GM23338 (cell line): ENCODE results near the gene NEIL1. TPM values are rescaled to one million over a fixed set of nuclear protein-coding genes. Genes with fewer than 3 reads are reported as not detected.

ENCODE experiments used
- ATAC-seq: fragments of 200-7000 bp; cut with Tn5 transposase; 3 replicates; pipeline ENCODE4 v1.9.1; 2020
- DNase-seq: peaks from one replicate; pipeline ENCODE4 v3.0.0-alpha.2; 2015; ENCODE audit warnings: low spot score
- H2AFZ ChIP-seq: fragments of 200-600 bp; sonication (generic); 2 replicates; pipeline ENCODE4 v1.8.0; 2016; ENCODE audit warnings: antibody characterized with exemption, mild to moderate bottlenecking, moderate library complexity
- H3F3A ChIP-seq: fragments of 200-600 bp; sonication (generic); replicated peaks from 2 replicates; pipeline ENCODE4 v1.8.0; 2017; ENCODE audit warnings: antibody characterized with exemption, mixed run types, low read depth
- H3K27ac ChIP-seq: fragments of 200-600 bp; sonication (generic); 2 replicates; pipeline ENCODE4 v1.6.1; 2016; ENCODE audit warnings: low read depth
- H3K27me3 ChIP-seq: fragments of 200-600 bp; sonication (generic); 2 replicates; pipeline ENCODE4 v1.8.0; 2016; ENCODE audit warnings: mild to moderate bottlenecking, mixed run types, moderate library complexity; ENCODE audit not compliant: insufficient read depth
- H3K36me3 ChIP-seq: fragments of 200-600 bp; sonication (generic); 2 replicates; pipeline ENCODE4 v1.8.0; 2016; ENCODE audit warnings: mild to moderate bottlenecking; ENCODE audit not compliant: insufficient read depth
- H3K4me1 ChIP-seq: fragments of 200-600 bp; sonication (generic); 2 replicates; pipeline ENCODE4 v1.8.0; 2016; ENCODE audit warnings: mild to moderate bottlenecking, moderate library complexity; ENCODE audit not compliant: insufficient read depth
- H3K4me2 ChIP-seq: fragments of 200-600 bp; sonication (generic); 2 replicates; pipeline ENCODE4 v1.7.1; 2017; ENCODE audit warnings: mixed run types
- H3K4me3 ChIP-seq: fragments of 200-600 bp; sonication (generic); 2 replicates; pipeline ENCODE4 v1.6.1; 2016; ENCODE audit warnings: mixed run types
- H3K79me2 ChIP-seq: fragments of 200-600 bp; sonication (generic); replicated peaks from 2 replicates; pipeline ENCODE4 v1.8.0; 2017; ENCODE audit warnings: mild to moderate bottlenecking; ENCODE audit not compliant: insufficient read depth
- H3K9me2 ChIP-seq: fragments of 200-600 bp; sonication (generic); 2 replicates; pipeline ENCODE4 v1.8.0; 2017; ENCODE audit not compliant: insufficient read depth
- H4K20me1 ChIP-seq: fragments of 200-600 bp; sonication (generic); replicated peaks from 2 replicates; pipeline ENCODE4 v1.8.0; 2017; ENCODE audit warnings: mild to moderate bottlenecking; ENCODE audit not compliant: insufficient read depth
- H3K27ac Mint-ChIP-seq: 2 replicates; pipeline ENCODE4 v1.8.0; 2020; ENCODE audit warnings: inconsistent platforms, mild to moderate bottlenecking, moderate library complexity, mixed read lengths
- H3K27me3 Mint-ChIP-seq: 3 replicates; pipeline ENCODE4 v1.8.0; 2022; ENCODE audit warnings: low read depth, mild to moderate bottlenecking, moderate library complexity, mixed read lengths, inconsistent platforms; ENCODE audit not compliant: insufficient read depth, poor library complexity
- H3K36me3 Mint-ChIP-seq: 3 replicates; pipeline ENCODE4 v1.8.0; 2021; ENCODE audit warnings: low read depth, mild to moderate bottlenecking, inconsistent platforms, moderate library complexity, mixed read lengths
- H3K4me1 Mint-ChIP-seq: 3 replicates; pipeline ENCODE4 v1.8.0; 2020; ENCODE audit warnings: mild to moderate bottlenecking, inconsistent platforms, mixed read lengths
- H3K4me3 Mint-ChIP-seq: 3 replicates; pipeline ENCODE4 v1.8.0; 2021; ENCODE audit warnings: moderate library complexity, mild to moderate bottlenecking, inconsistent platforms, mixed read lengths
- H3K9me3 Mint-ChIP-seq: 3 replicates; pipeline ENCODE4 v1.8.0; 2020; ENCODE audit warnings: moderate library complexity, mild to moderate bottlenecking, inconsistent platforms, mixed read lengths
- CREB1 ChIP-seq: fragments of 250-450 bp; sonication (Bioruptor Pico); IDR thresholded peaks from 2 replicates; pipeline ENCODE4 v1.5.0; 2020; ENCODE audit warnings: low read depth, mild to moderate bottlenecking, moderate library complexity
- CTCF ChIP-seq, 2 experiments: fragments of 200-600 bp in 1 of 2; sonication (generic) in 1 of 2; conservative IDR thresholded peaks; 2 replicates each; pipeline versions ENCODE4 v1.5.1 to v1.6.1; 2016 to 2017; ENCODE audit warnings: antibody characterized with exemption in 2 of 2, low read depth in 2 of 2, mild to moderate bottlenecking in 2 of 2, moderate library complexity in 1 of 2
- ETS1 ChIP-seq: IDR thresholded peaks from 2 replicates; pipeline ENCODE4 v1.6.1; 2016; ENCODE audit warnings: antibody characterized with exemption
- EZH2 ChIP-seq: fragments of 200-600 bp; sonication (generic); IDR thresholded peaks from one replicate; pipeline ENCODE4 v1.8.0; 2017; ENCODE audit warnings: antibody characterized with exemption, mild to moderate bottlenecking, low read depth; ENCODE audit not compliant: unreplicated experiment
- EZH2phosphoT487 ChIP-seq: fragments of 200-600 bp; sonication (generic); IDR thresholded peaks from one replicate; pipeline ENCODE4 v1.8.1; 2018; ENCODE audit warnings: antibody characterized with exemption; ENCODE audit not compliant: unreplicated experiment
- JUNB ChIP-seq: IDR thresholded peaks from one replicate; pipeline ENCODE4 v1.6.1; 2016; ENCODE audit warnings: antibody characterized with exemption; ENCODE audit not compliant: unreplicated experiment
- NANOG ChIP-seq: IDR thresholded peaks from 2 replicates; pipeline ENCODE4 v1.6.1; 2016; ENCODE audit warnings: antibody characterized with exemption, borderline replicate concordance
- POLR2AphosphoS5 ChIP-seq: IDR thresholded peaks from 2 replicates; pipeline ENCODE4 v1.6.1; 2016; ENCODE audit warnings: antibody characterized with exemption, low read depth
- REST ChIP-seq: IDR thresholded peaks from one replicate; pipeline ENCODE4 v1.6.1; 2018; ENCODE audit warnings: antibody characterized with exemption; ENCODE audit not compliant: unreplicated experiment
- STAT1 ChIP-seq: IDR thresholded peaks from one replicate; pipeline ENCODE4 v1.6.1; 2016; ENCODE audit warnings: antibody characterized with exemption; ENCODE audit not compliant: unreplicated experiment
- ZNF114 ChIP-seq: fragments of 250-450 bp; sonication (Bioruptor Pico); IDR thresholded peaks from 2 replicates; pipeline ENCODE4 v1.5.0; 2020; ENCODE audit warnings: mild to moderate bottlenecking, moderate library complexity
- ZNF331 ChIP-seq: fragments of 250-450 bp; sonication (Bioruptor Pico); IDR thresholded peaks from 2 replicates; pipeline ENCODE4 v1.5.0; 2020; ENCODE audit warnings: low read depth, mild to moderate bottlenecking, moderate library complexity
- ZNF462 ChIP-seq: fragments of 250-450 bp; sonication (Bioruptor Pico); IDR thresholded peaks from 2 replicates; pipeline ENCODE4 v1.5.0; 2020; ENCODE audit warnings: mild to moderate bottlenecking, moderate library complexity
- polyA plus RNA-seq: library from polyadenylated mRNA; unstranded; fragments of >200 nt; fragmentation: Nextera tagmentation; extraction: Ambion mirVana; gene quantifications from 2 replicates; pipeline ENCODE4 v1.2.1, GENCODE V29; 2016
- total RNA-seq: library from RNA; depleted of rRNA; stranded (reverse); fragments of >200 nt; shearing (Covaris generic); gene quantifications from 2 replicates; pipeline ENCODE4 v1.2.3, GENCODE V29; 2014

The NEIL1 gene
- total and polyA plus RNA-seq, 2 experiments from 2014 or later = 6.2 to 17.0 TPM

- no peaks in the 10 kb centered on the region for H3F3A ChIP-seq
- no peak for ATAC-seq
Observed at GRCh38 chr15:75302318-75302717, 44.5 kb upstream of the NEIL1 start.

More at GRCh38 chr15:75302318-75302717, 44.5 kb upstream of the NEIL1 start:
- no peak overlapping the region for H3K4me3 ChIP-seq
- Mint-ChIP-seq H3K36me3 (no peaks in the 10 kb centered on the region), H3K9me3 (no peaks in the 10 kb centered on the region), H3K27me3 (peaks cover 2% of the 10 kb centered on the region), H3K27ac (no peak overlapping the region), H3K4me3 (no peak overlapping the region), H3K4me1 (peaks cover 6% of the 10 kb centered on the region)
- H3K4me1 ChIP-seq = no peaks in the 10 kb centered on the region
- no peaks in the 10 kb centered on the region for H3K36me3 ChIP-seq
- H2AFZ ChIP-seq = no peak overlapping the region
- no peak overlapping the region for H3K4me2 ChIP-seq
- DNase-seq = no peak
- no peaks in the 10 kb centered on the region for H4K20me1 ChIP-seq
- H3K27ac ChIP-seq = no peak overlapping the region
- no peaks in the 10 kb centered on the region for H3K9me2 ChIP-seq
- H3K27me3 ChIP-seq = no peaks in the 10 kb centered on the region
- H3K79me2 ChIP-seq = no peaks in the 10 kb centered on the region
- TF ChIP-seq JUNB (no peak), ZNF114 (CRISPR knock-in tag) (no peak), ZNF331 (CRISPR knock-in tag) (no peak), EZH2phosphoT487 (no peak), NANOG (no peak), CTCF (conservative IDR thresholded peaks at IDR 0.05; ENCODE audit: low read depth in 2 of 2) (no peak), EZH2 (no peak), ZNF462 (CRISPR knock-in tag) (no peak), POLR2AphosphoS5 (no peak), STAT1 (no peak), CREB1 (CRISPR knock-in tag) (no peak), REST (no peak), ETS1 (no peak)
